Amygdala (tissue), 56 donors: Measurements from ENCODE around the gene TKT.

Source experiments
- DNase-seq, 56 donors: peaks; one replicate each; lab custom pipeline; 2025; lab: John Stamatoyannopoulos, UW

Gene TKT

GRCh38 chr3:53199834-53200233 is 56.0 kb downstream of the TKT start:
- DNase-seq: no peak

- no peak for DNase-seq
Observed at GRCh38 chr3:53198996-53199395, 56.8 kb downstream of the TKT start.

GRCh38 chr3:53198256-53198977 is 57.4 kb downstream of the TKT start:
- DNase-seq: no peak

GRCh38 chr3:53196575-53197407 is 59.0 kb downstream of the TKT start:
- DNase-seq: peak in 4 of 56 donors; percentile 18 to 44 (median 32)

- peak in 13 of 56 donors; percentile 7 to 58 (median 21) for DNase-seq
Observed at GRCh38 chr3:53195602-53196574, 59.9 kb downstream of the TKT start.

GRCh38 chr3:53195066-53195450 is 60.8 kb downstream of the TKT start:
- DNase-seq: no peak

- DNase-seq: no peak
Observed at GRCh38 chr3:53194210-53195065, 61.4 kb downstream of the TKT start.

GRCh38 chr3:53193466-53194209 is 62.2 kb downstream of the TKT start:
- DNase-seq: no peak

- no peak for DNase-seq
Observed at GRCh38 chr3:53192608-53193007, 63.2 kb downstream of the TKT start.

- DNase-seq: no peak
Observed at GRCh38 chr3:53191836-53192480, 63.9 kb downstream of the TKT start.

- DNase-seq: no peak
Observed at GRCh38 chr3:53190659-53191058, 65.2 kb downstream of the TKT start.

- no peak for DNase-seq
Observed at GRCh38 chr3:53189276-53189675, 66.5 kb downstream of the TKT start.

GRCh38 chr3:53188720-53189119 is 67.1 kb downstream of the TKT start:
- DNase-seq: no peak

- no peak for DNase-seq
Observed at GRCh38 chr3:53188136-53188685, 67.6 kb downstream of the TKT start.

- no peak for DNase-seq
Observed at GRCh38 chr3:53187430-53187829, 68.4 kb downstream of the TKT start.

GRCh38 chr3:53186726-53187125 is 69.1 kb downstream of the TKT start:
- no peak for DNase-seq

- DNase-seq: no peak
Observed at GRCh38 chr3:53185761-53186465, 69.9 kb downstream of the TKT start.

GRCh38 chr3:53184701-53185100 is 71.1 kb downstream of the TKT start:
- no peak for DNase-seq
